GM21825 (cell line): ENCODE data around the gene SLC6A13.
"Not testable (repeated sequence)": the region's sequence is repeated elsewhere in the genome, so short reads cannot be mapped to it uniquely, and the experiment has no call there.

Experiments used
- ATAC-seq: cut with Tn5 transposase; IDR thresholded peaks from one replicate; pipeline ENCODE4 v1.9.1; 2021; ENCODE audit warnings: mild to moderate bottlenecking, moderate library complexity; ENCODE audit not compliant: unreplicated experiment

SLC6A13 gene

GRCh38 chr12:202081-202731, 60.4 kb downstream of the SLC6A13 start:
- no peak for ATAC-seq

GRCh38 chr12:201361-201760, 61.3 kb downstream of the SLC6A13 start:
- no peak for ATAC-seq

GRCh38 chr12:198705-199104, 63.9 kb downstream of the SLC6A13 start:
- ATAC-seq = no peak

- no peak for ATAC-seq
Observed at GRCh38 chr12:197911-198695, 64.5 kb downstream of the SLC6A13 start.

GRCh38 chr12:197347-197746, 65.3 kb downstream of the SLC6A13 start:
- ATAC-seq = no peak

- no peak for ATAC-seq
Observed at GRCh38 chr12:196436-196835, 66.2 kb downstream of the SLC6A13 start.

GRCh38 chr12:195951-196350, 66.7 kb downstream of the SLC6A13 start:
- no peak for ATAC-seq

GRCh38 chr12:195156-195555, 67.5 kb downstream of the SLC6A13 start:
- no peak for ATAC-seq

GRCh38 chr12:194276-194675, 68.4 kb downstream of the SLC6A13 start:
- ATAC-seq = no peak

- no peak for ATAC-seq
Observed at GRCh38 chr12:193261-193660, 69.4 kb downstream of the SLC6A13 start.

- no peak for ATAC-seq
Observed at GRCh38 chr12:191541-191940, 71.1 kb downstream of the SLC6A13 start.

- ATAC-seq = no peak
Observed at GRCh38 chr12:190881-191280, 71.8 kb downstream of the SLC6A13 start.

- no peak for ATAC-seq
Observed at GRCh38 chr12:189622-189962, 73.0 kb downstream of the SLC6A13 start.

- no peak for ATAC-seq
Observed at GRCh38 chr12:188910-189621, 73.6 kb downstream of the SLC6A13 start.

GRCh38 chr12:187986-188909, 74.4 kb downstream of the SLC6A13 start:
- ATAC-seq = not testable (repeated sequence)

GRCh38 chr12:186006-186625, 76.5 kb downstream of the SLC6A13 start:
- no peak for ATAC-seq

- no peak for ATAC-seq
Observed at GRCh38 chr12:185576-185955, 77.1 kb downstream of the SLC6A13 start.

- ATAC-seq = no peak
Observed at GRCh38 chr12:184811-185575, 77.6 kb downstream of the SLC6A13 start.

GRCh38 chr12:182381-182892, 80.2 kb downstream of the SLC6A13 start:
- ATAC-seq = no peak

GRCh38 chr12:181921-182320, 80.7 kb downstream of the SLC6A13 start:
- no peak for ATAC-seq
